Caco-2 (cell line): Measurements from ENCODE around the gene H6PD. TPM values are rescaled to one million over a fixed set of nuclear protein-coding genes. Genes with fewer than 3 reads are reported as not detected.

Source experiments
- BruUV-seq: library from RNA; stranded (reverse); fragments of 400-500 nt; replicated peaks from 2 replicates; lab custom pipeline; 2021; lab: Mats Ljungman, UMichigan
- CTCF ChIA-PET: fragments of 300-600 bp; sonication (Branson Sonifier 250); formaldehyde crosslinking; loops from one replicate; lab custom pipeline; 2022; ENCODE audit warnings: antibody characterized with exemption; lab: Charles Lee
- POLR2A ChIA-PET: fragments of 300-600 bp; sonication (Branson Sonifier 250); formaldehyde crosslinking; loops from one replicate; lab custom pipeline; 2022; ENCODE audit warnings: antibody characterized with exemption; lab: Charles Lee
- DNase-seq, 2 experiments: peaks; one replicate each; pipeline versions ENCODE4 v3.0.0 to v3.0.0-alpha.2; 2020 to 2022
- H3K27me3 ChIP-seq: replicated peaks from 2 replicates; pipeline ENCODE4 v1.6.0; 2011; ENCODE audit warnings: low read length; ENCODE audit not compliant: control insufficient read depth, insufficient read depth
- H3K36me3 ChIP-seq: 2 replicates; pipeline ENCODE4 v1.5.1; 2011; ENCODE audit warnings: low read length; ENCODE audit not compliant: control insufficient read depth, insufficient read depth
- H3K4me1 ChIP-seq: fragments of 250-450 bp; sonication (Bioruptor Pico); 2 replicates; pipeline ENCODE4 v1.5.1; 2020; ENCODE audit warnings: mild to moderate bottlenecking
- H3K4me3 ChIP-seq: 2 replicates; pipeline ENCODE4 v1.5.1; 2011; ENCODE audit warnings: low read depth, mild to moderate bottlenecking, control low read depth, low read length
- H3K9me3 ChIP-seq: fragments of 250-450 bp; sonication (Bioruptor Pico); 2 replicates; pipeline ENCODE4 v1.5.1; 2020; ENCODE audit warnings: mild to moderate bottlenecking, moderate library complexity
- H3K27ac Mint-ChIP-seq: one replicate; pipeline ENCODE4 v1.8.0; 2022; ENCODE audit warnings: mixed read lengths; ENCODE audit not compliant: unreplicated experiment
- H3K27me3 Mint-ChIP-seq: one replicate; pipeline ENCODE4 v1.8.0; 2022; ENCODE audit warnings: mixed read lengths; ENCODE audit not compliant: insufficient read depth, unreplicated experiment
- H3K36me3 Mint-ChIP-seq: one replicate; pipeline ENCODE4 v1.8.0; 2022; ENCODE audit warnings: mild to moderate bottlenecking, mixed read lengths; ENCODE audit not compliant: insufficient read depth, unreplicated experiment
- H3K4me1 Mint-ChIP-seq: one replicate; pipeline ENCODE4 v1.8.0; 2022; ENCODE audit warnings: low read depth, mixed read lengths; ENCODE audit not compliant: unreplicated experiment
- H3K4me3 Mint-ChIP-seq: one replicate; pipeline ENCODE4 v1.8.0; 2022; ENCODE audit warnings: mild to moderate bottlenecking, moderate library complexity, mixed read lengths; ENCODE audit not compliant: unreplicated experiment
- H3K9me3 Mint-ChIP-seq: one replicate; pipeline ENCODE4 v1.8.0; 2022; ENCODE audit warnings: mixed read lengths; ENCODE audit not compliant: unreplicated experiment
- CTCF ChIP-seq, 2 experiments: fragments of 200-600 bp in 1 of 2; IDR thresholded peaks; 1 replicate in 1 of 2; 2 replicates in 1 of 2; pipeline versions ENCODE4 v1.5.1 to v1.8.0; 2011 to 2022; ENCODE audit warnings: antibody characterized with exemption in 1 of 2, control low read depth in 1 of 2, inconsistent platforms in 1 of 2, low read depth in 1 of 2, low read length in 1 of 2, mild to moderate bottlenecking in 1 of 2, moderate library complexity in 1 of 2; ENCODE audit not compliant: insufficient read depth in 1 of 2, severe bottlenecking in 1 of 2, unreplicated experiment in 1 of 2
- intact Hi-C: fragments of 100-400 bp; cut with micrococcal nuclease; formaldehyde crosslinking; loops from one replicate; pipeline ENCODE4 v1.10.0; 2022; ENCODE audit not compliant: unreplicated experiment
- total RNA-seq: library from RNA; stranded (reverse); gene quantifications from 2 replicates; pipeline ENCODE4 v1.2.3, GENCODE V29; 2022

H6PD gene
- total RNA-seq, 1 experiment from 2014 or later = 13.0 TPM

- H3K27me3 ChIP-seq = no peaks in the 10 kb centered on the region
Observed at GRCh38 chr1:9202240-9202870, 32.2 kb upstream of the H6PD start.

GRCh38 chr1:9203511-9203982, 31.0 kb upstream of the H6PD start:
- ChIA-PET CTCF (interaction anchor here (1.8 kb wide), 1 partner anchor 31 kb away, joined by 6 read pairs; the partner anchor contains the start of gene H6PD), POLR2A (no interaction called here)
- no peaks in the 10 kb centered on the region for H3K36me3 Mint-ChIP-seq
- Histone ChIP-seq H3K36me3 (no peaks in the 10 kb centered on the region), H3K9me3 (no peaks in the 10 kb centered on the region), H3K4me1 (peaks cover 20% of the 10 kb centered on the region), H3K4me3 (no peak overlapping the region), H3K27me3 (no peaks in the 10 kb centered on the region)
- no peaks in the 10 kb centered on the region for H3K9me3 Mint-ChIP-seq
- H3K27me3 Mint-ChIP-seq = no peaks in the 10 kb centered on the region
- intact Hi-C loops = no loop called here
- DNase-seq = no peak
- no peak overlapping the region for H3K4me3 Mint-ChIP-seq
- no TSS peak for BruUV-seq
- no peak for TF ChIP-seq CTCF (IDR thresholded peaks at IDR 0.05; ENCODE audit: insufficient read depth in 1 of 2, low read depth in 1 of 2, low read length in 1 of 2, severe bottlenecking in 1 of 2, unreplicated experiment in 1 of 2)
- H3K27ac Mint-ChIP-seq = peak overlapping the region; percentile 74
- H3K4me1 Mint-ChIP-seq = peaks cover 5% of the 10 kb centered on the region

More at GRCh38 chr1:9202240-9202870, 32.2 kb upstream of the H6PD start:
- no peaks in the 10 kb centered on the region for H3K36me3 ChIP-seq
- Mint-ChIP-seq H3K27ac (no peak overlapping the region), H3K4me1 (peaks cover 5% of the 10 kb centered on the region), H3K27me3 (no peaks in the 10 kb centered on the region), H3K36me3 (no peaks in the 10 kb centered on the region), H3K4me3 (peak overlapping the region; percentile 75), H3K9me3 (no peaks in the 10 kb centered on the region)
- ChIA-PET POLR2A (interaction anchor here (0.6 kb wide), 1 partner anchor 285 kb away, joined by 13 read pairs; no protein-coding TSS in a partner anchor), CTCF (interaction anchor here (0.6 to 1.2 kb wide), 6 partner anchors 38 to 613 kb away, joined by 3 to 7 read pairs (median 3); no protein-coding TSS in a partner anchor)
- TF ChIP-seq CTCF (IDR thresholded peaks at IDR 0.05; ENCODE audit: insufficient read depth in 1 of 2, low read depth in 1 of 2, low read length in 1 of 2, severe bottlenecking in 1 of 2, unreplicated experiment in 1 of 2) = no peak
- H3K9me3 ChIP-seq = no peaks in the 10 kb centered on the region
- no TSS peak for BruUV-seq
- intact Hi-C loops = no loop called here
- H3K4me1 ChIP-seq = peaks cover 20% of the 10 kb centered on the region
- no peak for DNase-seq
- H3K4me3 ChIP-seq = no peak overlapping the region

GRCh38 chr1:9204156-9204720, 30.3 kb upstream of the H6PD start:
- Mint-ChIP-seq H3K9me3 (no peaks in the 10 kb centered on the region), H3K36me3 (no peaks in the 10 kb centered on the region), H3K27me3 (no peaks in the 10 kb centered on the region), H3K27ac (peak overlapping the region; percentile 74), H3K4me3 (peak overlapping the region; percentile 35), H3K4me1 (peaks cover 5% of the 10 kb centered on the region)
- no TSS peak for BruUV-seq
- ChIA-PET POLR2A (interaction anchor here (0.6 kb wide), 1 partner anchor 32 kb away, joined by 10 read pairs; no protein-coding TSS in a partner anchor), CTCF (interaction anchor here (1.8 kb wide), 1 partner anchor 30 kb away, joined by 6 read pairs; the partner anchor contains the start of gene H6PD)
- TF ChIP-seq CTCF (IDR thresholded peaks at IDR 0.05; ENCODE audit: insufficient read depth in 1 of 2, low read depth in 1 of 2, low read length in 1 of 2, severe bottlenecking in 1 of 2, unreplicated experiment in 1 of 2) = no peak
- Histone ChIP-seq H3K9me3 (no peaks in the 10 kb centered on the region), H3K4me3 (no peak overlapping the region), H3K4me1 (peaks cover 20% of the 10 kb centered on the region), H3K36me3 (no peaks in the 10 kb centered on the region), H3K27me3 (no peaks in the 10 kb centered on the region)
- peak; percentile 71 to 78 for DNase-seq
- intact Hi-C loops = no loop called here
